ENCODE data around the gene DYRK4.

The DYRK4 gene

GRCh38 chr12:4564818-4565217 lies 2.8 kb downstream of the DYRK4 start:
- DNase-seq = no peak

GRCh38 chr12:4566474-4566873 lies 4.5 kb downstream of the DYRK4 start:
- DNase-seq = no peak

- DNase-seq = no peak
Measured at GRCh38 chr12:4567073-4567881, 5.3 kb downstream of the DYRK4 start.

GRCh38 chr12:4569261-4569660 lies 7.3 kb downstream of the DYRK4 start:
- no peak for DNase-seq

- DNase-seq = no peak
Measured at GRCh38 chr12:4572680-4573079, 10.7 kb downstream of the DYRK4 start.

- DNase-seq = no peak
Measured at GRCh38 chr12:4579305-4580102, 17.5 kb downstream of the DYRK4 start.

GRCh38 chr12:4580281-4580688 lies 18.3 kb downstream of the DYRK4 start:
- no peak for DNase-seq

- DNase-seq = no peak
Measured at GRCh38 chr12:4584281-4584680, 22.3 kb downstream of the DYRK4 start.

GRCh38 chr12:4584896-4585295 lies 22.9 kb downstream of the DYRK4 start:
- DNase-seq = no peak

- DNase-seq = no peak
Measured at GRCh38 chr12:4586500-4586899, 24.5 kb downstream of the DYRK4 start.

GRCh38 chr12:4587108-4587507 lies 25.1 kb downstream of the DYRK4 start:
- no peak for DNase-seq

- no peak for DNase-seq
Measured at GRCh38 chr12:4588916-4589315, 26.9 kb downstream of the DYRK4 start.

GRCh38 chr12:4589941-4590340 lies 27.9 kb downstream of the DYRK4 start:
- no peak for DNase-seq

GRCh38 chr12:4591180-4591687 lies 29.2 kb downstream of the DYRK4 start:
- DNase-seq = no peak

- no peak for DNase-seq
Measured at GRCh38 chr12:4595881-4596280, 33.9 kb downstream of the DYRK4 start.

- DNase-seq = no peak
Measured at GRCh38 chr12:4603421-4603820, 41.4 kb downstream of the DYRK4 start.

- DNase-seq = no peak
Measured at GRCh38 chr12:4603946-4604345, 41.9 kb downstream of the DYRK4 start.

- DNase-seq = no peak
Measured at GRCh38 chr12:4604684-4605193, 42.7 kb downstream of the DYRK4 start.

- no peak for DNase-seq
Measured at GRCh38 chr12:4607056-4607455, 45.0 kb downstream of the DYRK4 start.

GRCh38 chr12:4609071-4609470 lies 47.1 kb downstream of the DYRK4 start:
- DNase-seq = no peak

GRCh38 chr12:4610481-4610880 lies 48.5 kb downstream of the DYRK4 start:
- no peak for DNase-seq

- no peak for DNase-seq
Measured at GRCh38 chr12:4615667-4616066, 53.7 kb downstream of the DYRK4 start.

- DNase-seq = no peak
Measured at GRCh38 chr12:4621511-4621910, 59.5 kb downstream of the DYRK4 start.

GRCh38 chr12:4626543-4626942 lies 64.5 kb downstream of the DYRK4 start:
- DNase-seq = no peak
